Activated T-helper 17 cell treated with anti-CD3 and anti-CD28 coated beads, Interleukin-2, amount 50 U/mL, for 72 hours (primary cell): ENCODE results near the gene BID. TPM values are rescaled to one million over a fixed set of nuclear protein-coding genes. Genes with fewer than 3 reads are reported as not detected.
"Not testable (repeated sequence)": the region's sequence is repeated elsewhere in the genome, so short reads cannot be mapped to it uniquely, and the experiment has no call there.

Experiments used
- ATAC-seq: fragments of 150-1000 bp; cut with Tn5 transposase; replicated peaks from 2 replicates; pipeline ENCODE4 v1.10.0; 2021; ENCODE audit warnings: mild to moderate bottlenecking, moderate library complexity
- H3K27ac Mint-ChIP-seq: one replicate; pipeline ENCODE4 v1.8.0; 2022; ENCODE audit warnings: mixed read lengths
- H3K27me3 Mint-ChIP-seq: one replicate; pipeline ENCODE4 v1.8.0; 2022; ENCODE audit warnings: mixed read lengths
- H3K36me3 Mint-ChIP-seq: one replicate; pipeline ENCODE4 v1.8.0; 2022; ENCODE audit warnings: low read depth, mild to moderate bottlenecking, mixed read lengths
- H3K4me1 Mint-ChIP-seq: one replicate; pipeline ENCODE4 v1.8.0; 2022; ENCODE audit warnings: mixed read lengths
- H3K4me3 Mint-ChIP-seq: one replicate; pipeline ENCODE4 v1.8.0; 2022; ENCODE audit warnings: mild to moderate bottlenecking, mixed read lengths
- H3K9me3 Mint-ChIP-seq: one replicate; pipeline ENCODE4 v1.8.0; 2022; ENCODE audit warnings: mixed read lengths
- total RNA-seq, 2 donors: library from RNA; stranded (reverse); gene quantifications; one replicate each; pipeline ENCODE4 v1.2.3, GENCODE V29; 2022

BID gene
- total RNA-seq, 2 donors from 2014 or later: 6.2 to 19.2 TPM

DNA sequence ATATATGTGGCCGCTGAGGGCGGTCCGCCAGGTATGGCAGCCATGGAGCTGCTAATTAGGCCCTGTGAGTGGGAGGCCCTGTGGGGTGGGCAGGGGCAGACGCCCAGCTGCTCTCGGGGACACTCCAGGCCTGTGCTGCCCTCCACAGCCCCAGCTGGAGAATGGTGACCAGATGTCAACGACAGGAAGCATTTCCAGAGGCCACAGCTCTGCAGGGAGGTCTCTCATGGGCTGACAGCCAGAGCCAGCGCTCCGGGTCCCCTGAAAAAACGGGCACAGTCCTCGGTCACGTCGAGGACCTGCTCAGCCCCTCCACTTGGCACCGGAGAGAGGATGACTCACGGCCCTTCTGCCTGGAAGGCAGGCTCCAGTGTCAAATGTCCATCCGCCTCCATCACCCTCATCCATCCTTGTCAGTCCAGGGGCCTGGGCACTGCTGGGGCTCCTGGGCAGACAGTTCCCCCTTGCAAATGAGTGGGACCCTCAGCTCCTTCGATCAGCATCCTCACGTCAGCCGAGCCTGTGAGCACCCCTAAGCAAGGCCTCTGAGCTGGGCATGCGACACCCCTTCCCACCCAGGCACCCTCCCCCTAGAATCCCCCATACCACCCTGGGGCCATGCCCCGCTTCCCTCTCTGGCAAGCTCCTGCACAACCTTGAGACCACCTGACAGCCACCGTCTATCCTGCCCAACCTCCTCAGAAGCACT lies 1.9 kb downstream of the BID start:
- peak overlapping the region; percentile 77 for H3K4me3 Mint-ChIP-seq
- ATAC-seq: no peak
- H3K27me3 Mint-ChIP-seq: peaks cover 3% of the 10 kb centered on the region

DNA sequence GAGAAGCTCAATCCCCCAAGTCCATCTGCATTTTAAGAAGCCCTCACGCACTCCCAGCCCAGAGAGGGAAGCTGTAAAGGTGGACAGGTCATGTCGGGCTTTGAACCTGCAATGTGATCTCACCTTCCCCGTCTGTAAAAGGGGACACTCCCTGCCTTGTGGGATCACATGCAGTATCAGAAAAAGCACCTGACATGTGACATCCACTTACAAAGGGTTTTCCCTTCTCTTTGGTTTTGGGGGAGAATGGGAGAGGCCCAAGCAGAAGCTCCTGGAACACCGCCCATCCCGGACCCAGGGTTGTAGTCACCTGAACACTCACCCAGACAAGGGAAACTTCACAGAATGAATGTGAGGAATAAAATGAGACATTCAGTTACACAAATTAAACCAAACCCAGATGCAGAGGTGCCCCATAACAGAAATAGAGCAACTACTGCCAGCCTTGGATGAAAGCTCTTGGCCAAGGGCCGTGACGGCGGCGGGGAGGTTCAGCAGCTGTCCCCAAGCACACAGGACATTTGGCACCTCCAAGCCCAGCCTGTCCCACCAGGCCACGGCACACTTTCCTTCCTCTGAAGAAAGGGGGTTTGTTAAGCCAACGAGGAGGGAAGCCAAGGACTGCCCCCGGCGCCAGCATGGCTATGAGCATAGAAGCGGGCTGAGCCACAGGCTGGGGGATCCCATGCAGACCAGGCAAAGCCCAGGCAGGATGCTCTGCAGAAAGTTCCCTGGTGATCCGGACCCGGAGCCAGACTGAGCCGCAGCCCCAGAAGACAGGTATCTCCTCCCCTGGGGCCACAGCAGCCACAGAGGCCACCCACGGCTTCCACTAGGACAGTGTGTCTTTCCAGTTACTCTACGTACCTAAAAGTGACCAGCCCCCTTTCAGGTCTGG lies 3.8 kb downstream of the BID start:
- H3K27ac Mint-ChIP-seq: no peak overlapping the region
- H3K4me3 Mint-ChIP-seq: no peak overlapping the region
- H3K27me3 Mint-ChIP-seq: peaks cover 3% of the 10 kb centered on the region
- ATAC-seq: no peak
- peaks cover 33% of the 10 kb centered on the region for H3K4me1 Mint-ChIP-seq
- no peaks in the 10 kb centered on the region for H3K9me3 Mint-ChIP-seq
- peaks cover 6% of the 10 kb centered on the region for H3K36me3 Mint-ChIP-seq

More for the DNA sequence above, 1.9 kb downstream of the BID start:
- H3K4me1 Mint-ChIP-seq: peaks cover 42% of the 10 kb centered on the region
- H3K27ac Mint-ChIP-seq: no peak overlapping the region
- H3K36me3 Mint-ChIP-seq: peaks cover 4% of the 10 kb centered on the region
- H3K9me3 Mint-ChIP-seq: no peaks in the 10 kb centered on the region

DNA sequence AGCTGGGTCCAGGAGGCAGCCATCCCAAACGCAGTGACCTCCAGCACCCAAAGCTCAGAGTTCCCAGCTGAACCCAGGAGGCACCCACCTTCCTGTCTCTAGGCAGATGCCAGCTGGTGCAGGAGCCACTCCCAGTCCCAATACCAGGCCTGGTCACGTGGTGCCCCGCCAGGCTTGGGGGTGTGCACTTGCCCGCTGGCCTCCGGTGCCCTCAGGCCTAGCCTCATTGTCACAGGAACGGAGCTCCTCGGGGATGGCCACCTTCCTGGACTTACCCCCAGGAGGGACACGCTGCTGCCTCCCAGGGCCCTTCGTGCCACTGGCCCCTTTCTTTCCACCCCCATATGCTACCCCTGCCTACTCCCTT lies 4.6 kb downstream of the BID start:
- peaks cover 6% of the 10 kb centered on the region for H3K36me3 Mint-ChIP-seq
- no peaks in the 10 kb centered on the region for H3K9me3 Mint-ChIP-seq
- ATAC-seq: no peak
- H3K4me1 Mint-ChIP-seq: peaks cover 30% of the 10 kb centered on the region
- H3K4me3 Mint-ChIP-seq: no peak overlapping the region
- no peak overlapping the region for H3K27ac Mint-ChIP-seq
- peaks cover 3% of the 10 kb centered on the region for H3K27me3 Mint-ChIP-seq

DNA sequence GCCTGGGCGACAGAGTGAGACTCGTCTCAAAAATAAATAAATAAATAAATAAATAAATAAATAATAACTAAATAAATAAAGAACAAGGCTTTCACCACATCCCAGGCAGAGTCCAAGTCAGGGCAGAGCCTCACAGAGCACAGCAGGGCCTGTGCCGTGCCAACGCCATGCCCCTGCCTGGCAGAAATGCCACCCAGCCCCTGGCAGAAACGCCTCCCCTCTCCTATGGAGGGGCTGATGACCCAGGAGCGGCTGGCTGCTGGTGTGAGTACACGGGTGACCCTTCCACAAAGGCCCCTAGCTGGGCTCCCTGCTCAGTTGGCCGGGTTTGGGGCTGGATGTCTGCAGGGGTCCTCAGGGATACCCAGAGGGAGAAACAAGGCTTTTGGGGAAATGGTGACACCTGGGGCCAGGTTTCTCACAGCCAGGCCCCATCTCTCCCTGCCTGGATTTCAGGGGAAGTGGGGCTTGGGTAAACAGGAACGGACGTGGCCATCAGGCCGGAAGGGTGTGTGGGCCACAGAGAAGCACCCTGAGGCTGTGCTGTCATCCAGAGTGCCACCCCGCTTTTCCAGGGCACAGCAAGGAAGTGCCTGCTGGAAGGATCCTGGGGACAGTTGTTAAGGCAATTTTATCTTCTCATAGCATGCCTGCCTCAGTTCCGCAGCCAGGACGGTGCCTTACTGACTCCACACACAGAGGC lies 5.1 kb downstream of the BID start:
- Mint-ChIP-seq H3K4me3 (no peak overlapping the region), H3K9me3 (no peaks in the 10 kb centered on the region), H3K27me3 (peaks cover 3% of the 10 kb centered on the region), H3K27ac (no peak overlapping the region), H3K4me1 (peaks cover 32% of the 10 kb centered on the region), H3K36me3 (peaks cover 6% of the 10 kb centered on the region)
- no peak for ATAC-seq

DNA sequence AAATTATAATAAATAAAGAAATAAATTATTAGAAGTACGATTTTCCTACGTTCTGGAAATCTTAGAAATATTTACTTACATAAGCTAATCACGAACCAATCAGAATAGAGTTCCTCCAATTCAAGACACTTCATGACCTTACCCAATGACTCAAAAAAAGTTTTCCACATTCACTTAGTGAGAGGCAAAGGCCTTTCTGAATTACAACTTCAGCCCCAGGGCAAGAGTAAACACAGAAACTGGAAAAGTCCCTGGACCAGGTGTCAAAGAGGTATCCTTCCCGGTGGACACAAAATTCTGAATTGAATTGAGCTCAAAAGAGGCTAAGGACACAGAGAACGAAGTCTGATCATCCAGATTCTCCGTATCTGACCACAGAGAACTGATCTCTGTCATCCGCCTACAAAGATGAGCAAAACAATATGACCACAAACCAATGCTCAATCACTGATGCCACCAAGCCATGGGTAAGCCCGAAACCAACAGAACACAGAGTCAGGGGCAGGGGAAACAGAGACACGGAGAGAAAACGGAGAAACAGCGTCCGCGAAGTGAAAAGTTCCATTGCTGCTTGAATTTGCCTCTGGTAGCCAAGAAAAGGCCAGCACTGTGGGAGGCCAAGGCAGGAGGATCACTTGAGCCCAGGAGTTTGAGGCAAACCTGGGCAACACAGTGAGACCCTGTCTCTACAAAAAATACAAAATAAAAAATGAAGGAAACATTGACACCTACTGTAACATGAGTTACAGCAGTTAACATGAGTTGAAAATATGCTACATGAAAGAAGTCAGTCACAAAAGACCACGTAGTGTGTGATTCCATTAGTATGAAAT lies 6.8 kb downstream of the BID start:
- Mint-ChIP-seq H3K4me1 (peaks cover 28% of the 10 kb centered on the region), H3K27ac (peak overlapping the region; percentile 42), H3K36me3 (peaks cover 6% of the 10 kb centered on the region)

DNA sequence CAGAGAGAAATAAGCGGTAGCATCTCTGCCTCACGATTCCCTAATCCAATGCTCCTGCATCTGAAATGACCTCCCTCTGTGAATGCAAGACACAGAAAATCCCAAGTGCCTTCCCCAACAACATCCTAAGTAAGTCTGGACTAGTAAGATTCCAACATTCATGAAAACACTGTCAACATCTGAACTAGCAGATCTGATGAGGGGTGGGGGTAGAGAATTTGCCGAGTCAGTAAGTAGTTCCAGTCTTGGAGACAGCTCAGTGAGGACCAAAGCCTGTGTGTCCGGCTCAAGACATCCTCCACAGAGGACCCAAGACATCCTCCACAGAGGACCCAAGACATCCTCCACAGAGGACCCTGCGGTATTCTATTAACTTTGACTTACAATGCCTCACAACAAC lies 9.4 kb downstream of the BID start:
- H3K36me3 Mint-ChIP-seq, H3K9me3 Mint-ChIP-seq, ATAC-seq, H3K4me3 Mint-ChIP-seq, H3K27me3 Mint-ChIP-seq, H3K27ac Mint-ChIP-seq: not testable (repeated sequence)
- H3K4me1 Mint-ChIP-seq: peaks cover 14% of the 10 kb centered on the region

More for the DNA sequence above, 6.8 kb downstream of the BID start:
- peak; percentile 96 for ATAC-seq
- Mint-ChIP-seq H3K27me3 (peaks cover 3% of the 10 kb centered on the region), H3K4me3 (peak overlapping the region; percentile 66), H3K9me3 (no peaks in the 10 kb centered on the region)

DNA sequence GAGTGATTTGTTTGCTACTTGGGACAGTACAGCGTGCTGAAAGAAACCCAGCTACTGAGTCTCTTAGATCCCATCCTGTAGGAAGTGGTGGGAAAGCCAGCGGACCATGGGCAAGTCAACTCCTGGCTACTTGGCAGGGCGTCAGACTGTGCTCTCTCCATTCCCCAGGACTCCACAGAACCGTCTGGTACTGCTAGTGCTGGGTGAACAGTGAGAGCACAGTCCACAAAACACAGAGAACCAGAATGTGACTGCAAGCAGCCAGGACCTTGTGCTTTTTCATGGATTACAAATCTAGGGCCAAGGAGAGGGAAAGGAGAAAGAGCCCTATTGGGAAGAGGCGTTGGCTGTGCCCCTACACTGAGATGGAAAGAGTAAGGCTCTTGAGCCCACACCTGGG lies 10.2 kb downstream of the BID start:
- Mint-ChIP-seq H3K4me1 (peaks cover 14% of the 10 kb centered on the region), H3K27me3 (no peaks in the 10 kb centered on the region), H3K9me3 (no peaks in the 10 kb centered on the region), H3K27ac (no peak overlapping the region), H3K36me3 (peaks cover 6% of the 10 kb centered on the region), H3K4me3 (no peak overlapping the region)
- no peak for ATAC-seq

DNA sequence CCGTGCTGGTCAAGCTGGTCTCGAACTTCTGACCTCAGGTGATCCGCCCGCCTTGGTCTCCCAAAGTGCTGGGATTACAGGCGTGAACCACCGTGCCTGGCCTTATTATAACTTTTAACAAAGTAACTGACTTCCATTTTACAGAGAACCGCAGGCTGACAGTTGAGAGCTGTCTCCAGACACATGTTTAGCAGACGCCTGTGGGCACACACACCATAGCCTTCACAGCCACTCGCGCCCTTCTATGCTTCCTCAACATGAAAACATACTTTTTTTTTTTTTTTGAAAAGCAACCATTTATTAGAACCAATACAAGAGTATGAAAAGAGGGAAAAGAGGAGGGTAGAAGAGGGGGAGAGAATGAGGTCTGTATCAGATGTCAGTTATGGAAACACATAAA lies 10.8 kb downstream of the BID start:
- not testable (repeated sequence) for H3K36me3 Mint-ChIP-seq, H3K27me3 Mint-ChIP-seq, H3K4me3 Mint-ChIP-seq, H3K27ac Mint-ChIP-seq, H3K9me3 Mint-ChIP-seq, ATAC-seq
- H3K4me1 Mint-ChIP-seq: peaks cover 14% of the 10 kb centered on the region

DNA sequence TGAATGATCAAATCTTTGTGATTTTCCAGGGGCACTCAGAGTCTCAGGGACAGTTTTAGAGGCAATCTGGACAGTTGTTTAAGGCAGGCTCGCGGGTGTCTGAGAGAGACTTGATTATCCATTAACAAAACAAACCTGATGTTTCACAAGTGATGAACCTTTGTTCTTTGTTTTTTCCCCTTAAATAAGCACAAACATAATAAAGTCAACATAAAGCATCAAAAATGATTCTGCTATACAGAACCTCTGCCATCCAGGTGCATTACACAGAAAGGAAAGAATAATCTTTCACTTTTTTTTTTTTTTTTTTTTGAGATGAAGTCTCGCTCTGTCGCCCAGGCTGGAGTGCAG lies 13.2 kb downstream of the BID start:
- H3K9me3 Mint-ChIP-seq: no peaks in the 10 kb centered on the region

DNA sequence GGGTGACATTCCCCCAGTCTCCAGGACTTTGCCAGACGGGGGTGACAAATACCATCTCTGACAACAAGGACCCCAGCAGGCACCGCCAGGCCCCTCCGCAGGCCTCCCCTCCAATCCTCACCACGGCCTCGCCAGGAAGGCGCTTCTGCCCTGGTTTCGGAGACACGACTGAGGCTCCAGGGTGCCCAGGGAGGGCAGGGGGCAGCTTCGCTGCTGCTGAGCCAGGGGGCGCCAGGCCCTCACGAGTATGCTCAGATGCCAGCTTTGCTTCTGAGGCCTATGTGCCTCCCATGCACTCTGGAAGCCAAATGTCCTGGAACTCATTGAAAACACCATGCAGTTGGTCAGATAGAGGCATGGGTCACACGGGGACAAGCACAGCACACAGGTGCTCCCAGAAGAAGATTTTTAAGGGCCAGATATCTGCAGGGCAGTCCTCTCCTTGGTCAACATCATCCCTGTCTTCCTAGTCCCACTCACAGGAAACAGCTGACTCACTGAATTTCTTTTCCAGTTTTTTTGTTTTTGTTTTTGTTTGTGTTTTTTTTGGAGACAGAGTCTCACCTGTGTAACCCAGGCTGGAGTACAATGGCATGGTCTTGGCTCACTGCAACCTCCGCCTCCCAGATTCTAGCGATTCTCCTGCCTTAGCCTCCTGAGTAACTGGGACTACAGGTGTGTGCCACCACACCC lies 19.9 kb downstream of the BID start:
- Mint-ChIP-seq H3K4me3 (no peak overlapping the region), H3K4me1 (no peaks in the 10 kb centered on the region), H3K27me3 (no peaks in the 10 kb centered on the region), H3K27ac (peak overlapping the region; percentile 38), H3K9me3 (no peaks in the 10 kb centered on the region), H3K36me3 (no peaks in the 10 kb centered on the region)
- peak; percentile 66 for ATAC-seq

More for the DNA sequence above, 13.2 kb downstream of the BID start:
- Mint-ChIP-seq H3K36me3 (no peaks in the 10 kb centered on the region), H3K27ac (no peak overlapping the region), H3K4me1 (peaks cover 5% of the 10 kb centered on the region), H3K27me3 (no peaks in the 10 kb centered on the region), H3K4me3 (no peak overlapping the region)
- no peak for ATAC-seq

DNA sequence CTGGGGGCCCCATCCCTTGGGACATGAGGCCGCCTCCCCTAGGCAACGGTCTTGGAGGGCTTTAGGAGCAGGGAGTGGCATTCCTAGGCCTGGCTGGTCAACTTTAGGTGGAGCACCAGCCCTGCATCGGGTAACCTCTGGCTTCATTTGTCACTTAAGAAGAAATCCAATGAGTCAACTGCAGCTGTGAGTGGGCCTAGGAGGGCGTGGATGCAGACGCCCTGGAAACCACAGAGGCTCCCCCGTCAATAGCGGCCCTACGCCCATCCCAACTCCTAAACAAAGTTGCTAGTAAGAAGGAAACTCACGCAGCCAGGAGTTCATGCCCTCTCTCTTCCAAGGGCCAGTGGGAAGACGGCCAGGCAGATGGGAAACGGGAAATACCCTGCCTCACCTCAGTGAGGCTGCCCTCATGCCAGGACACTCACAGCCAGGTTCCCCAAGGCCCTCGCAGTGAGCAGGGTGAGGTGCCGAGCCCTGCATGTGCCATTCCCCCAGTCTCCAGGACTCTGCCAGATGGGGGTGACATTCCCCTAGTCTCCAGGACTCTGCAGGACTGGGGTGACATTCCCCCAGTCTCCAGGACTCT lies 20.8 kb downstream of the BID start:
- no peak overlapping the region for H3K27ac Mint-ChIP-seq
- H3K9me3 Mint-ChIP-seq: no peaks in the 10 kb centered on the region
- no peaks in the 10 kb centered on the region for H3K27me3 Mint-ChIP-seq
- H3K4me1 Mint-ChIP-seq: no peaks in the 10 kb centered on the region
- no peak overlapping the region for H3K4me3 Mint-ChIP-seq
- no peak for ATAC-seq
- no peaks in the 10 kb centered on the region for H3K36me3 Mint-ChIP-seq

DNA sequence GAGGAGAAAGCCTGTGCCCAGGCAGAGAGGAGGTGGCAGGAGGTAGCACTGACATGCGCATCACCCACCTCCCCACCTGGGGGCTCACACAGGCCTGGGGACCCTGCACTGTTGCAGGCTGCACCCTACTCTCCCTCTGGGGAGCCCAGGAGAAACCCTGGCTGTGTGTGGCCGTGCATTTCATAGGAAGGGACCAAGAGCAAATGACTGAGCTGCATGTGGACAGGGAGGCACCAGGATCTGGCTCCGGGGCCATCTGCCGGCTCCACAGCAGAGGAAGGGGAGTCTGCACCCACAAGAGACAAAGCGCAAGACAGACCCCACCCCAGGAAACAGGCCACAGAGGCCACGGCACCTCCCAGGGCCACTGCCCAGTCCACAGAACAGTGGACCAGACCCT lies 22.7 kb downstream of the BID start:
- H3K4me1 Mint-ChIP-seq: peaks cover under 1% of the 10 kb centered on the region
- H3K27me3 Mint-ChIP-seq: no peaks in the 10 kb centered on the region
- no peak for ATAC-seq

DNA sequence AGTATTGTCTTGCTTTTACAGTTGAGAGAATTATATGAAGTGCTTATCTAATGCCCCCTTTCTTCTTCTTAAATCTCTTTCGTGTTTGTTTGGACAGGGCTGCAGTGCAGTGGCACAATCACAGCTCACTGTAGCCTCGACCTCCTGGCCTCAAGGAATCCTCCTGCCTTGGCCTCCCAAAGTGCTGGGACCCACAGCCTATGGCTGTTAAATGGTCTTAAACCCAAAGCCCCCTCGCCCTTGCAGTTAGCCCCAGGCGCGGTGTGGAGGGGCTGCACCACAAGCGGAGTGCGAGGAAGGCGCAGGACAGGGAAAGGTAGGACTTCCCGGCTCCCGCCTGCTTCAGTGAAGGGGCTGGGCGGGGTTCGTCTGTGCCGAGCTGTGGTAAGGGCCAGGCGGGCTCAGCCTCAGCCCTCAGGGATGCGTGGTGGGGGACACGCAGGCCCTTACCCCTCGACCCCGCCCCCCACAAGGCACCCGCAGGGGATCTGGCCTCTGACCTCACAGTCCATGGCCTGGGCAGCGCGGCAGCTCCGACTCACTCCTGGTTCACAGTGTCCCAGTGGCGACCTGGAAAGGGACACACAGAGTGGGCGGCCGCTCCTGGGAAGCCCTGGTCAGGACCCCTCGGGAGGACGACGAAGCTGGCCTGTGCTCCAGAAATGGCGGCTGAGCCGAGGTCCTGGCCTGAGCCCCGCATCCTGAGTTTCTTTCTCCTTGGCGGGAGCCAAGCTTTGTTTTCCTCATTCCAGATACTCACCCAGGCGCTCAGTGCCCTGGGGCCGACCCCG lies 24.5 kb downstream of the BID start:
- H3K4me1 Mint-ChIP-seq: peaks cover 4% of the 10 kb centered on the region
- H3K4me3 Mint-ChIP-seq: no peak overlapping the region
- H3K27ac Mint-ChIP-seq: no peak overlapping the region
- no peaks in the 10 kb centered on the region for H3K9me3 Mint-ChIP-seq
- H3K36me3 Mint-ChIP-seq: no peaks in the 10 kb centered on the region
- no peak for ATAC-seq
- H3K27me3 Mint-ChIP-seq: no peaks in the 10 kb centered on the region

More for the DNA sequence above, 22.7 kb downstream of the BID start:
- Mint-ChIP-seq H3K36me3 (no peaks in the 10 kb centered on the region), H3K9me3 (no peaks in the 10 kb centered on the region), H3K4me3 (no peak overlapping the region), H3K27ac (no peak overlapping the region)
